Pons (tissue), 1 donor: Measurements from ENCODE around the gene GNB2.
A peak's percentile ranks its signal among the peaks of the same experiment; 100 is the strongest.
"Not testable (repeated sequence)": the region's sequence is repeated elsewhere in the genome, so short reads cannot be mapped to it uniquely, and the experiment has no call there.

ENCODE experiments used
- DNase-seq: peaks from one replicate; pipeline ENCODE4 v3.0.0-alpha.2; 2016; ENCODE audit warnings: low spot score

GNB2 gene

GRCh38 chr7:100696123-100696521 lies 22.6 kb downstream of the GNB2 start:
- DNase-seq = no peak

DNA sequence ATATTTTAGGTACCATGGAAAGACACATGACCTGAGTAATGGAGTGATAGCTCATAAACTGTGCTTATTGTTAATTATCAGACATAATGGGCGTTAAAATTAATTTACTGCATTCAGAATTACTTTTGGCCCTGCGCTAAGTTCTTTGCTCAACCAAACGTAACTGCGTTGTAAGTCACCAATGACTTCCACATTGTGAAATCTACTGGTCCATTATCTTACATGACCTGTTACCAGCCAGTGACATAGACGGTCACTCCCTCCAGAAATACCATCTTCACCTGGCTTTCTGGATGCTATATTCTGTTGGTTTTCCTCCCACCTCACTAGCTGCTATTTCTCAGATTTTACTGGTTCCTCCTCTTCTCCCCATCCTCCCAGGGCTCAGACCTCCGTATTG lies 25.5 kb downstream of the GNB2 start:
- no peak for DNase-seq

DNA sequence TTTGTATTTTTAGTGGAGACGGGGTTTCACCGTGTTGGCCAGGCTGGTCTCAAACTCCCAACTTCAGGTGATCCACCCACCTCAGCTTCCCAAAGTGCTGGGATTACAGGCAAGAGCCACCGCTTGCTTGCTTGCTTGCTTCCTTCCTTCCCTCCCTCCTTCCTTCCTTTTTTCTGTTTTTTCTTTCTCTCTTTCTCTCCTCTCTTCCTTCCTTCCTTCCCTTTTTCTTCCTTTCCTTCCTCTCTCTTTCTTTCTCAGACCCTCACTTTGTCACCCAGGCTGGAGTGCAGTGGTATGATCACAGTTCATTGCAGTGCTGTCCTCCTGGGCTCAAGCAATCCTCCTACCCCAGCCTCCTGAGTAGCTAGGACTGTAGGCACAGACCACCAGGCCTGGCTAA lies 27.5 kb downstream of the GNB2 start:
- not testable (repeated sequence) for DNase-seq

DNA sequence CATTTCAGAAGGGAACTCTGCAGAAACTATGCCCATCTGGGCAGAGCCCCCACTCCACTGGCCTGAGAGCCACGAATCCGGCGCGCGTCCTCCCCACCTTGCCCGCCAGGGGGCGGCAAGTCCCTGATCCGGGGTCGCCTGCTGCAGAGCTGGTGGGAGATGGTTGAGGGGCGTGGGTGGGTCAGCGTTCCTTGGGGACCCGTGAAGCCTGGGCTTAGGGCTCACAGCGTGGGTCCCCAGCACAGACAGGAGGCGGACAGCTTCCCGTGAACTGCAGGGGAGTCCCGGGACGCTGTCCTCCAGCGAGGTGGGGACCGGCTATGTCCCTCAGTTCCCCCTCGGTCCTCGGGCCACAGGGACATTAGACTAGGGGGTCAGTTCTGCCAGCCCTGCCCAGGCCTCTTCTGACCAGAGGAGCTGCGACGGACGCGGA lies 31.8 kb downstream of the GNB2 start:
- peak; percentile 51 for DNase-seq

GRCh38 chr7:100705753-100706671 lies 32.5 kb downstream of the GNB2 start, which contains the start of gene POP7:
Gene POP7 (plus strand): TSS chr7:100706121. CDS start chr7:100706831, 710 bp downstream.
- DNase-seq = peak; percentile 90

DNA sequence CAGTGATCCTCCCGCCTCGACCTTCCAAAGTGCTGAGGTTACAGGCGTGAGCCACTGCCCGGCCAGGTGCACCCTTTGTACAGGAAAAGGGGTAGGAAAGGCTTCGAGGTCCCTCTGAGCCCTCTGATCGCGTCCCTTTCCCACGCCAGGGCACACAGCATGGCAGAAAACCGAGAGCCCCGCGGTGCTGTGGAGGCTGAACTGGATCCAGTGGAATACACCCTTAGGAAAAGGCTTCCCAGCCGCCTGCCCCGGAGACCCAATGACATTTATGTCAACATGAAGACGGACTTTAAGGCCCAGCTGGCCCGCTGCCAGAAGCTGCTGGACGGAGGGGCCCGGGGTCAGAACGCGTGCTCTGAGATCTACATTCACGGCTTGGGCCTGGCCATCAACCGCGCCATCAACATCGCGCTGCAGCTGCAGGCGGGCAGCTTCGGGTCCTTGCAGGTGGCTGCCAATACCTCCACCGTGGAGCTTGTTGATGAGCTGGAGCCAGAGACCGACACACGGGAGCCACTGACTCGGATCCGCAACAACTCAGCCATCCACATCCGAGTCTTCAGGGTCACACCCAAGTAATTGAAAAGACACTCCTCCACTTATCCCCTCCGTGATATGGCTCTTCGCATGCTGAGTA lies 33.3 kb downstream of the GNB2 start:
- no peak for DNase-seq

DNA sequence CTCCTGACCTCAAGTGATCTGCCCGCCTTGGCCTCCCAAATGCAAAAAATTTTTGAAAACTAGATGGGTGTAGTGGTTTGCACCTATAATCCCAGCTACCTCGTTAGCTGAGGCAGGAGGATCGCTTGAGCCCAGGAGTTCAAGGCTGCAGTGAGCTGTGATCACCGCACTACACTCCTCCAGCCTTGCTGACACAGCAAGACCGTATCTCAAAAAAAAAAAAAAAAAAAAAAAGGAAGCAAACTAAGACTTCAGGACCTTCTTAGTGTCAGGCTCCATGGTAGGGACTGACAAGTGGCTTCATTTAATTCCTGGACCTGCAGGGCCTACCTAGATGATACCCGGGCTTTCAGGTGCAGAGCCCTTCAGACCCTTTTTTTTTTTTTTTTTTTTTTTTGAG lies 34.9 kb downstream of the GNB2 start:
- DNase-seq = no peak

- no peak for DNase-seq
Observed at GRCh38 chr7:100710452-100710851, 36.9 kb downstream of the GNB2 start.

- DNase-seq = no peak
Observed at GRCh38 chr7:100711369-100711768, 37.8 kb downstream of the GNB2 start.

GRCh38 chr7:100714725-100715124 lies 41.2 kb downstream of the GNB2 start:
- DNase-seq = no peak

DNA sequence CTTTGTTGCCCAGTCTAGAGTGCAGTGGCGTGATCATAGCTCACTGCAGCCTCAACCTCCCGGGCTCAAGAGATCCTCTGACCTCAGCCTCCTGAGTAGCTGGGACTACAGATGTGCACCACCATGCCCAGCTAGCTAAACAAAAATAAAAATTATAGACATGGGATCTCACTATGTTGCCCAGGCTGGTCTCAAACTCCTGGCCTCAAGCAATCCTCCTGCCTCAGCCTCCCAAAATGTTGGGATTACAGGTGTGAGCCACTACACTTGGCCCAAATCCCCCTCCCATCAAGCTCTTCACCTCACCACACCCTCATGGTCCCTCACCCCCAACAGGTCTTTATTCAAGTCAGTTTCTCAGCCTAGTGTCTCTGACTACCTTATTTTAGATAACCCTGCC lies 43.5 kb downstream of the GNB2 start:
- DNase-seq = not testable (repeated sequence)

DNA sequence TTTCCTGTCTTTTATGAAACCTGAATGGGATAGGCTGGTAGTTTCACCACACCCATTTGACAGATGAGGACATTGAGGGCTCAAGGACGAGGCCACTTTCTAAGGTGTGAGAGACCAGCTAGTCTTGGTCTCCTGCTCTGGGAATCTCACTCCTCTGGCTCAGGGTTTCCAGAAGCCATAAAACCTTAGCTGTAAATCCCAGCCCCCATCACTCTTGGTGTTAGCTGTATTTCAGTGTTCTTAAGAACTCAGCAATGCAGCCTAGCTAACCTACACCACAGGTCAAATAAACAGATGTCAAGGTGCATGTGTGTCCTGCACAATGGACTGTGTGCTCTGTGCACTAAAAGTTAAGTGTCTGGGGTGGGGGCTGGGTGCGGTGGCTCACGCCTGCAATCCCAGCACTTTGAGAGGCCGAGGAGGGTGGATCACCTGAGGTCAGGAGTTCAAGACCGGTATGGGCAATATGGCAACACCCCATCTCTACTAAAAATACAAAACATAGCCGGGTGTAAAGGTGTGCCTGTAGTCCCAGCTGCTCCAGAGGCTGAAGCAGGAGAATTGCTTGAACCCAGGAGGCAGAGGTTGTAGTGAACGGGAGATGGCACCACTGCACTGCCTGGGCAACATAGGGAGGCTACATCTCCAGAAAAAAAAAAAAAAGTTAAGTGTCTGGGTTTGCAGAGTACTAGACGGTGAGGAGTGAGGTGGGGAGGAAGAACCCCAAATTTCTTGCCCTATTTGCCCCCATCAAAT lies 46.2 kb downstream of the GNB2 start:
- no peak for DNase-seq

GRCh38 chr7:100720279-100720670 lies 46.7 kb downstream of the GNB2 start, which contains the start of gene EPO:
Gene EPO (plus strand): TSS chr7:100720468. CDS start chr7:100720981, 513 bp downstream.
- DNase-seq = no peak

DNA sequence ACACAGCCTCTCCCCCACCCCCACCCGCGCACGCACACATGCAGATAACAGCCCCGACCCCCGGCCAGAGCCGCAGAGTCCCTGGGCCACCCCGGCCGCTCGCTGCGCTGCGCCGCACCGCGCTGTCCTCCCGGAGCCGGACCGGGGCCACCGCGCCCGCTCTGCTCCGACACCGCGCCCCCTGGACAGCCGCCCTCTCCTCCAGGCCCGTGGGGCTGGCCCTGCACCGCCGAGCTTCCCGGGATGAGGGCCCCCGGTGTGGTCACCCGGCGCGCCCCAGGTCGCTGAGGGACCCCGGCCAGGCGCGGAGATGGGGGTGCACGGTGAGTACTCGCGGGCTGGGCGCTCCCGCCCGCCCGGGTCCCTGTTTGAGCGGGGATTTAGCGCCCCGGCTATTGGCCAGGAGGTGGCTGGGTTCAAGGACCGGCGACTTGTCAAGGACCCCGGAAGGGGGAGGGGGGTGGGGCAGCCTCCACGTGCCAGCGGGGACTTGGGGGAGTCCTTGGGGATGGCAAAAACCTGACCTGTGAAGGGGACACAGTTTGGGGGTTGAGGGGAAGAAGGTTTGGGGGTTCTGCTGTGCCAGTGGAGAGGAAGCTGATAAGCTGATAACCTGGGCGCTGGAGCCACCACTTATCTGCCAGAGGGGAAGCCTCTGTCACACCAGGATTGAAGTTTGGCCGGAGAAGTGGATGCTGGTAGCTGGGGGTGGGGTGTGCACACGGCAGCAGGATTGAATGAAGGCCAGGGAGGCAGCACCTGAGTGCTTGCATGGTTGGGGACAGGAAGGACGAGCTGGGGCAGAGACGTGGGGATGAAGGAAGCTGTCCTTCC lies 47.3 kb downstream of the GNB2 start:
- DNase-seq = no peak

DNA sequence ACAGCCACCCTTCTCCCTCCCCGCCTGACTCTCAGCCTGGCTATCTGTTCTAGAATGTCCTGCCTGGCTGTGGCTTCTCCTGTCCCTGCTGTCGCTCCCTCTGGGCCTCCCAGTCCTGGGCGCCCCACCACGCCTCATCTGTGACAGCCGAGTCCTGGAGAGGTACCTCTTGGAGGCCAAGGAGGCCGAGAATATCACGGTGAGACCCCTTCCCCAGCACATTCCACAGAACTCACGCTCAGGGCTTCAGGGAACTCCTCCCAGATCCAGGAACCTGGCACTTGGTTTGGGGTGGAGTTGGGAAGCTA lies 47.9 kb downstream of the GNB2 start:
- DNase-seq = no peak

- no peak for DNase-seq
Observed at GRCh38 chr7:100722480-100723212, 49.1 kb downstream of the GNB2 start.

DNA sequence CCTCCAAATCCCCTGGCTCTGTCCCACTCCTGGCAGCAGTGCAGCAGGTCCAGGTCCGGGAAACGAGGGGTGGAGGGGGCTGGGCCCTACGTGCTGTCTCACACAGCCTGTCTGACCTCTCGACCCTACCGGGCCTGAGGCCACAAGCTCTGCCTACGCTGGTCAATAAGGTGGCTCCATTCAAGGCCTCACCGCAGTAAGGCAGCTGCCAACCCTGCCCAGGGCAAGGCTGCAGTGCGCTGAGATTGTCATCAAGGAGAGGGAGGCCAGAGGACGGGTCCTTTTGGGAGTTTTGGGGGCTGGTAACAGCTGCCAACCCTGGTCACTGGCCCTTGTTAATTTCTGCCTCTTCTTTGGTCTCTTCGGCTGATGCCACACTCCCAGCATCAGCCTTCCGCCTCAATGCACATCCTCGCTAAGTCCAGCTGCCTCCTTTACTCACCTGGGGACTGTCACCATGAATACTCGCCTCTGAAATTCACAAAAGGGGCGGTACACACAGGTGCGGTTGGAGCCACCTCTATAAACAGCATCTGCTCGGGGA lies 50.3 kb downstream of the GNB2 start:
- no peak for DNase-seq

- not testable (repeated sequence) for DNase-seq
Observed at GRCh38 chr7:100724364-100724763, 50.8 kb downstream of the GNB2 start.

GRCh38 chr7:100726996-100727761 lies 53.6 kb downstream of the GNB2 start:
- no peak for DNase-seq

- DNase-seq = no peak
Observed at GRCh38 chr7:100728196-100728595, 54.7 kb downstream of the GNB2 start.
